GM12878 (cell line): ENCODE results near the gene GIMAP2. TPM values are rescaled to one million over a fixed set of nuclear protein-coding genes. Genes with fewer than 3 reads are reported as not detected.

Experiments
- ATAC-seq: fragments of 200-7000 bp; cut with Tn5 transposase; 3 replicates; pipeline ENCODE4 v1.9.1; 2020; ENCODE audit warnings: mild to moderate bottlenecking, moderate library complexity
- BruUV-seq: library from RNA; stranded (reverse); fragments of 400-500 nt; replicated peaks from 2 replicates; lab custom pipeline; 2021; lab: Mats Ljungman, UMichigan
- CTCF ChIA-PET: fragments of 300-600 bp; sonication (Branson Sonifier 250); formaldehyde crosslinking; extraction: SDS; loops from one replicate; lab custom pipeline; 2021; ENCODE audit warnings: inconsistent platforms; lab: Yijun Ruan, JAX
- POLR2A ChIA-PET: fragments of 350-600 bp; formaldehyde crosslinking; extraction: SDS; loops from one replicate; lab custom pipeline; 2021; ENCODE audit warnings: inconsistent platforms; lab: Charles Lee
- RAD21 ChIA-PET: fragments of 300-600 bp; sonication (Branson Sonifier 250); formaldehyde crosslinking; loops from one replicate; lab custom pipeline; 2023; ENCODE audit warnings: antibody characterized with exemption; ENCODE audit not compliant: unreplicated experiment; lab: Charles Lee
- SMC1A ChIA-PET: fragments of 300-600 bp; sonication (Branson Sonifier 250); formaldehyde crosslinking; loops from one replicate; lab custom pipeline; 2023; ENCODE audit not compliant: unreplicated experiment, uncharacterized antibody; lab: Charles Lee
- DNase-seq: peaks from one replicate; pipeline ENCODE4 v3.0.0-alpha.2; 2011; ENCODE audit warnings: low read depth, low spot score
- FAIRE-seq: peaks from 3 replicates; lab custom pipeline; 2011; peaks lifted over from hg19 to GRCh38; lab: Jason Lieb, UNC
- H2AFZ ChIP-seq: 2 replicates; pipeline ENCODE4 v1.6.0; 2011; ENCODE audit warnings: low read depth, low read length, control low read depth; ENCODE audit not compliant: control insufficient read depth
- H3K27ac ChIP-seq: 2 replicates; pipeline ENCODE4 v1.5.1; 2011; ENCODE audit warnings: control low read depth; ENCODE audit not compliant: control insufficient read depth, insufficient read depth
- H3K27me3 ChIP-seq, 2 experiments: replicated peaks in 1 of 2; 2 replicates each; pipeline versions ENCODE4 v1.6.0 to v1.6.1; 2011; ENCODE audit warnings: low read length in 1 of 2; ENCODE audit not compliant: control insufficient read depth in 2 of 2, insufficient read depth in 2 of 2
- H3K36me3 ChIP-seq, 2 experiments: 2 replicates each; pipeline ENCODE4 v1.5.1; 2011; ENCODE audit warnings: low read length in 1 of 2; ENCODE audit not compliant: control insufficient read depth in 2 of 2, insufficient read depth in 2 of 2
- H3K4me1 ChIP-seq: 2 replicates; pipeline ENCODE4 v1.6.1; 2011; ENCODE audit warnings: mild to moderate bottlenecking, low read length, moderate library complexity, mixed read lengths; ENCODE audit not compliant: control insufficient read depth, insufficient read depth
- H3K4me2 ChIP-seq: 2 replicates; pipeline ENCODE4 v1.6.0; 2011; ENCODE audit warnings: control low read depth; ENCODE audit not compliant: control insufficient read depth, insufficient read depth
- H3K4me3 ChIP-seq: fragments of 200-600 bp; sonication (generic); 2 replicates; pipeline ENCODE4 v1.5.1; 2016
- H3K79me2 ChIP-seq: 2 replicates; pipeline ENCODE4 v1.6.0; 2011; ENCODE audit warnings: low read length; ENCODE audit not compliant: control insufficient read depth, insufficient read depth
- H3K9ac ChIP-seq: 2 replicates; pipeline ENCODE4 v1.8.0; 2011; ENCODE audit warnings: low read length, control low read depth, mixed read lengths; ENCODE audit not compliant: control insufficient read depth, insufficient read depth
- H3K9me3 ChIP-seq: replicated peaks from 3 replicates; pipeline ENCODE4 v1.5.1; 2011; ENCODE audit warnings: mild to moderate bottlenecking, low read length; ENCODE audit not compliant: control insufficient read depth, insufficient read depth
- H4K20me1 ChIP-seq: 2 replicates; pipeline ENCODE4 v1.6.0; 2011; ENCODE audit not compliant: control insufficient read depth, insufficient read depth
- BMI1 ChIP-seq: fragments of 450-650 bp; IDR thresholded peaks from 2 replicates; pipeline ENCODE4 v1.6.1; 2016; ENCODE audit warnings: mild to moderate bottlenecking, moderate library complexity, borderline replicate concordance
- CBFB ChIP-seq: IDR thresholded peaks from 2 replicates; pipeline ENCODE4 v1.6.1; 2016; ENCODE audit warnings: antibody characterized with exemption, low read depth
- CBX3 ChIP-seq: fragments of 200-600 bp; sonication (generic); IDR thresholded peaks from 2 replicates; pipeline ENCODE4 v1.6.1; 2016; ENCODE audit warnings: low read depth, borderline replicate concordance
- CHD2 ChIP-seq: IDR thresholded peaks from 2 replicates; pipeline ENCODE4 v1.6.1; 2011; ENCODE audit warnings: low read depth, low read length, improper control_type of control experiment, borderline replicate concordance
- EED ChIP-seq: sonication (generic); IDR thresholded peaks from 2 replicates; pipeline ENCODE4 v1.6.1; 2016; ENCODE audit warnings: antibody characterized with exemption, low read depth
- EGR1 ChIP-seq, 2 experiments: IDR thresholded peaks; 1 replicate in 1 of 2; 2 replicates in 1 of 2; pipeline ENCODE4 v1.6.1; 2011 to 2012; ENCODE audit warnings: low read depth in 2 of 2, low read length in 2 of 2, borderline replicate concordance in 1 of 2, mild to moderate bottlenecking in 1 of 2, moderate library complexity in 1 of 2
- HDGF ChIP-seq: fragments of 450-650 bp; IDR thresholded peaks from 2 replicates; pipeline ENCODE4 v1.6.1; 2016; ENCODE audit warnings: antibody characterized with exemption
- IRF4 ChIP-seq: IDR thresholded peaks from 2 replicates; pipeline ENCODE4 v1.6.1; 2011; ENCODE audit warnings: low read depth, low read length
- MEF2A ChIP-seq: IDR thresholded peaks from 2 replicates; pipeline ENCODE4 v1.6.1; 2011; ENCODE audit warnings: low read depth, mild to moderate bottlenecking, low read length, moderate library complexity; ENCODE audit not compliant: insufficient read depth
- NFYA ChIP-seq: IDR thresholded peaks from 2 replicates; pipeline ENCODE4 v1.6.1; 2011; ENCODE audit warnings: low read depth, mild to moderate bottlenecking, low read length, improper control_type of control experiment, borderline replicate concordance
- RBBP5 ChIP-seq: fragments of 200-600 bp; sonication (generic); conservative IDR thresholded peaks from 2 replicates; pipeline ENCODE4 v1.6.1; 2016
- SPI1 ChIP-seq: IDR thresholded peaks from 2 replicates; pipeline ENCODE4 v1.6.1; 2011; ENCODE audit warnings: low read depth, mild to moderate bottlenecking, low read length, moderate library complexity, borderline replicate concordance; ENCODE audit not compliant: insufficient read depth
- SREBF1 ChIP-seq: IDR thresholded peaks from 2 replicates; pipeline ENCODE4 v1.6.1; 2012; ENCODE audit warnings: mild to moderate bottlenecking, low read length
- ZZZ3 ChIP-seq: IDR thresholded peaks from 2 replicates; pipeline ENCODE4 v1.6.1; 2011; ENCODE audit warnings: low read depth; ENCODE audit not compliant: control insufficient read depth, insufficient read length
- WGBS: methylation state at CpG from one replicate; pipeline ENCODE4 v1.1.6; 2016; ENCODE audit warnings: low lambda C conversion rate; ENCODE audit not compliant: insufficient replicate concordance, insufficient coverage; ENCODE audit errors: missing lambda C conversion rate; 5-methylcytosine and 5-hydroxymethylcytosine counted together
- in situ Hi-C: fragments of 300-500 bp; cut with MboI; formaldehyde crosslinking; loops from 9 replicates; pipeline ENCODE4 v1.14.3; 2018; ENCODE audit warnings: mixed read lengths
- intact Hi-C: fragments of 100-400 bp; cut with micrococcal nuclease; formaldehyde crosslinking; loops from one replicate; pipeline ENCODE4 v1.14.2; 2022; ENCODE audit not compliant: unreplicated experiment
- polyA plus RNA-seq, 11 experiments: library from polyadenylated mRNA; depleted of rRNA in 4 of 11; unstranded in 6 of 11; stranded (reverse) in 5 of 11; fragments of >200 nt; fragmentation: Nextera tagmentation in 4 of 11; fragmentation: Illumina TruSeq in 1 of 11; extraction: Ambion mirVana in 4 of 11; extraction: Trizol in 1 of 11; gene quantifications; 1 replicate in 1 of 11; 2 replicates in 10 of 11; pipeline versions ENCODE4 v1.2.1 to v1.2.3, GENCODE V29; 2011 to 2016; ENCODE audit warnings: inconsistent platforms in 2 of 11, missing spikeins in 2 of 11, low read depth in 1 of 11
- total RNA-seq, 4 experiments: library from RNA; depleted of rRNA in 3 of 4; stranded (reverse); fragments of >200 nt in 3 of 4; fragmentation: Illumina TruSeq in 1 of 4; extraction: Trizol in 1 of 4; gene quantifications; 2 replicates each; pipeline versions ENCODE4 v1.2.1 to v1.2.3, GENCODE V29; 2013 to 2021
- TF ChIP-seq, protein P1 (sequence below): fragments of 450-650 bp; IDR thresholded peaks from 2 replicates; pipeline ENCODE4 v1.6.1; 2018; ENCODE audit warnings: mild to moderate bottlenecking, low read depth, moderate library complexity; ENCODE audit not compliant: partially characterized antibody
- TF ChIP-seq, protein P2 (sequence below): fragments of 450-650 bp; IDR thresholded peaks from 2 replicates; pipeline ENCODE4 v1.6.1; 2016; ENCODE audit warnings: mild to moderate bottlenecking

The GIMAP2 gene
- total and polyA plus RNA-seq, 10 of the 15 experiments (the other 5 are each of a cell fraction or from before 2014, with no cell fraction given), result 21.3 to 102 (median 31.8) TPM

DNA sequence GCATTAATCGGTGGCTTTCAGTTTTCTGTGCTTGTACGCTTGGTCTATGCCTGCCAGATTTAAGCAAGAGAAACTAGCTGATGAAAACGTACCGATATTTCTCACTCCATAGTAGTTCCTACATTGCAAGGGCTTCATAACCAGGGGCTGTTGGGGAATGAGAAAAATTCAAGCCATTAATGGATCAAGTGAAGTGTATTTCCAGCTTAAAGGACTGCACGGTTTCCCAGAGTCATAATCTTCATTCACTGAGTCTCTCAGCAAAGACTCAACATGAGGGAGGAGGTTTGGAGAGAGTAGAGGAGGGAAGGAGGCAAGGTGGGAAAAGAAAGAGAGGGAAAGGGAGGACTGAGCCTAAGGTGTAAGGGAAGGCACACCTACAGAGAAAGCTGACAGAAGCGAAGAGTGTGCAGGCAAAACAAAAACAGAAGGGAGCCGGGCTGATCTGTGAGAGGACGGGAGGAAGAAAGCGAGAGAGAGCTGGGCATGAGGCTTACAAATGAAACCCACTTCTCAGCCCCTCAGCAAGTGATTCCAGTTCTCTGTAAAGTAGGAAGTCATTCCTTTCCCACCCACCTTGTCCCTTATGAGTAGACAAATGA, 625 bp downstream of the GIMAP2 start:
- BruUV-seq, result TSS peak; percentile 86
- TF ChIP-seq HDGF (peak; percentile 88), MEF2A (no peak), RBBP5 (no peak), IRF4 (no peak), EED (no peak), CBFB (no peak), EGR1 (IDR thresholded peaks at IDR 0.05; ENCODE audit: borderline replicate concordance in 1 of 2, low read depth in 2 of 2, low read length in 2 of 2) (no peak), CBX3 (no peak), SPI1 (0 out of 2 replicates have a peak, but pooled peaks have one; percentile 14), CHD2 (no peak), SREBF1 (no peak), ZZZ3 (no peak), BMI1 (no peak), NFYA (no peak)
- TF ChIP-seq, protein P1, sequence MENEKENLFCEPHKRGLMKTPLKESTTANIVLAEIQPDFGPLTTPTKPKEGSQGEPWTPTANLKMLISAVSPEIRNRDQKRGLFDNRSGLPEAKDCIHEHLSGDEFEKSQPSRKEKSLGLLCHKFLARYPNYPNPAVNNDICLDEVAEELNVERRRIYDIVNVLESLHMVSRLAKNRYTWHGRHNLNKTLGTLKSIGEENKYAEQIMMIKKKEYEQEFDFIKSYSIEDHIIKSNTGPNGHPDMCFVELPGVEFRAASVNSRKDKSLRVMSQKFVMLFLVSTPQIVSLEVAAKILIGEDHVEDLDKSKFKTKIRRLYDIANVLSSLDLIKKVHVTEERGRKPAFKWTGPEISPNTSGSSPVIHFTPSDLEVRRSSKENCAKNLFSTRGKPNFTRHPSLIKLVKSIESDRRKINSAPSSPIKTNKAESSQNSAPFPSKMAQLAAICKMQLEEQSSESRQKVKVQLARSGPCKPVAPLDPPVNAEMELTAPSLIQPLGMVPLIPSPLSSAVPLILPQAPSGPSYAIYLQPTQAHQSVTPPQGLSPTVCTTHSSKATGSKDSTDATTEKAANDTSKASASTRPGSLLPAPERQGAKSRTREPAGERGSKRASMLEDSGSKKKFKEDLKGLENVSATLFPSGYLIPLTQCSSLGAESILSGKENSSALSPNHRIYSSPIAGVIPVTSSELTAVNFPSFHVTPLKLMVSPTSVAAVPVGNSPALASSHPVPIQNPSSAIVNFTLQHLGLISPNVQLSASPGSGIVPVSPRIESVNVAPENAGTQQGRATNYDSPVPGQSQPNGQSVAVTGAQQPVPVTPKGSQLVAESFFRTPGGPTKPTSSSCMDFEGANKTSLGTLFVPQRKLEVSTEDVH, result no peak
- TF ChIP-seq, protein P2, sequence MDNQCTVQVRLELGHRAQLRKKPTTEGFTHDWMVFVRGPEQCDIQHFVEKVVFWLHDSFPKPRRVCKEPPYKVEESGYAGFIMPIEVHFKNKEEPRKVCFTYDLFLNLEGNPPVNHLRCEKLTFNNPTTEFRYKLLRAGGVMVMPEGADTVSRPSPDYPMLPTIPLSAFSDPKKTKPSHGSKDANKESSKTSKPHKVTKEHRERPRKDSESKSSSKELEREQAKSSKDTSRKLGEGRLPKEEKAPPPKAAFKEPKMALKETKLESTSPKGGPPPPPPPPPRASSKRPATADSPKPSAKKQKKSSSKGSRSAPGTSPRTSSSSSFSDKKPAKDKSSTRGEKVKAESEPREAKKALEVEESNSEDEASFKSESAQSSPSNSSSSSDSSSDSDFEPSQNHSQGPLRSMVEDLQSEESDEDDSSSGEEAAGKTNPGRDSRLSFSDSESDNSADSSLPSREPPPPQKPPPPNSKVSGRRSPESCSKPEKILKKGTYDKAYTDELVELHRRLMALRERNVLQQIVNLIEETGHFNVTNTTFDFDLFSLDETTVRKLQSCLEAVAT, result peak; percentile 71

More for the DNA sequence above, 625 bp downstream of the GIMAP2 start:
- ATAC-seq (peak; percentile 68), DNase-seq (no peak), FAIRE-seq (no peak)
- Histone ChIP-seq H3K79me2 (peaks cover 26% of the 10 kb centered on the region), H3K9me3 (peaks cover 27% of the 10 kb centered on the region), H4K20me1 (no peaks in the 10 kb centered on the region), H3K36me3 (peaks cover 6 to 25% of the 10 kb centered on the region in 2 experiments), H3K9ac (peak overlapping the region; percentile 91), H3K4me3 (peak overlapping the region; percentile 89), H3K4me2 (peak overlapping the region; percentile 98), H2AFZ (peak overlapping the region; percentile 67), H3K4me1 (peaks cover 7% of the 10 kb centered on the region; the same call in 1 of the 2 replicates), H3K27ac (peak overlapping the region; percentile 91), H3K27me3 (no peaks in the 10 kb centered on the region)
- SMC1A ChIA-PET, result interaction anchor here (0.9 to 3.4 kb wide), 17 partner anchors 9 to 248 kb away, joined by 3 to 57 read pairs (median 5); partner anchors contain the start of gene GIMAP6
- POLR2A ChIA-PET, result interaction anchor here (0.5 to 3.5 kb wide), 8 partner anchors 11 to 336 kb away, joined by 3 to 27 read pairs (median 5); partner anchors contain the start of gene GIMAP1
- 34% methylated on average over 8 of the region's 9 CpGs for WGBS
- CTCF ChIA-PET, result interaction anchor here (0.6 to 2.4 kb wide), 7 partner anchors 16 to 331 kb away, joined by 3 to 11 read pairs (median 5); no protein-coding TSS in a partner anchor
- RAD21 ChIA-PET, result interaction anchor here (0.7 to 2.1 kb wide), 12 partner anchors 11 to 309 kb away, joined by 3 to 31 read pairs (median 4); partner anchors contain the start of genes GIMAP1 and GIMAP8
- in situ Hi-C loops, result no loop called here
- intact Hi-C loops, result loop anchor here (1.0 to 5.0 kb wide), 2 partner anchors 68 to 234 kb away; partner anchors contain the start of gene GIMAP8
